ENCODE results near the gene FYN. TPM values are rescaled to one million over a fixed set of nuclear protein-coding genes. Genes with fewer than 3 reads are reported as not detected.
"Not testable (repeated sequence)": the region's sequence is repeated elsewhere in the genome, so short reads cannot be mapped to it uniquely, and the experiment has no call there.

The FYN gene
- total and polyA plus RNA-seq, 2 experiments from 2014 or later = 95.7 to 104 TPM

DNA sequence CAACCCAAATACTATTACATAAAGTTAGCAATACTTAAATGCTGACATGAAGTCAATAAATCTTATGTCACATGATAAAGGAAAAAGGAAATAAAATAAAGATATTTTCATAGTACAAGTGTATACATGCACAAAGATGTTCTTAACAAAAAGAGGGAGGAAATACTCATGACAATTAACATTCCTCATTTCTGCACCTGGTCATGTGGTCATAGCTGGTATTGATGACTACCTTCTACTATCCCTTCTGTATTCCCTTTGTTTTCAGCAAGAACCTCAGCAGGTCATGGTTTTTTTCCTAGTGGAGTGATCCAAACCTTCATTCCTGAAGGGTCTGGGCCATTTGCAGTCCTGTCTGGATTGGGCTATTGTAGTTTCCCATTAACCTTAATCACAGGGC is 43.5 kb upstream of the FYN start:
- Histone ChIP-seq H3K27me3 (no peaks in the 10 kb centered on the region), H3K9me3 (ENCODE audit: low read depth) (no peaks in the 10 kb centered on the region), H3K36me3 (no peaks in the 10 kb centered on the region), H3K4me1 (ENCODE audit: low read depth) (no peaks in the 10 kb centered on the region), H3K4me3 (no peak overlapping the region), H3K27ac (no peak overlapping the region)
- TF ChIP-seq, protein P1, sequence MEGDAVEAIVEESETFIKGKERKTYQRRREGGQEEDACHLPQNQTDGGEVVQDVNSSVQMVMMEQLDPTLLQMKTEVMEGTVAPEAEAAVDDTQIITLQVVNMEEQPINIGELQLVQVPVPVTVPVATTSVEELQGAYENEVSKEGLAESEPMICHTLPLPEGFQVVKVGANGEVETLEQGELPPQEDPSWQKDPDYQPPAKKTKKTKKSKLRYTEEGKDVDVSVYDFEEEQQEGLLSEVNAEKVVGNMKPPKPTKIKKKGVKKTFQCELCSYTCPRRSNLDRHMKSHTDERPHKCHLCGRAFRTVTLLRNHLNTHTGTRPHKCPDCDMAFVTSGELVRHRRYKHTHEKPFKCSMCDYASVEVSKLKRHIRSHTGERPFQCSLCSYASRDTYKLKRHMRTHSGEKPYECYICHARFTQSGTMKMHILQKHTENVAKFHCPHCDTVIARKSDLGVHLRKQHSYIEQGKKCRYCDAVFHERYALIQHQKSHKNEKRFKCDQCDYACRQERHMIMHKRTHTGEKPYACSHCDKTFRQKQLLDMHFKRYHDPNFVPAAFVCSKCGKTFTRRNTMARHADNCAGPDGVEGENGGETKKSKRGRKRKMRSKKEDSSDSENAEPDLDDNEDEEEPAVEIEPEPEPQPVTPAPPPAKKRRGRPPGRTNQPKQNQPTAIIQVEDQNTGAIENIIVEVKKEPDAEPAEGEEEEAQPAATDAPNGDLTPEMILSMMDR (IDR thresholded peaks at IDR 0.05; ENCODE audit: low read depth, low read length) = no peak
- no peak for DNase-seq (ENCODE audit: low read depth in 1 of 2, low spot score in 1 of 2)

DNA sequence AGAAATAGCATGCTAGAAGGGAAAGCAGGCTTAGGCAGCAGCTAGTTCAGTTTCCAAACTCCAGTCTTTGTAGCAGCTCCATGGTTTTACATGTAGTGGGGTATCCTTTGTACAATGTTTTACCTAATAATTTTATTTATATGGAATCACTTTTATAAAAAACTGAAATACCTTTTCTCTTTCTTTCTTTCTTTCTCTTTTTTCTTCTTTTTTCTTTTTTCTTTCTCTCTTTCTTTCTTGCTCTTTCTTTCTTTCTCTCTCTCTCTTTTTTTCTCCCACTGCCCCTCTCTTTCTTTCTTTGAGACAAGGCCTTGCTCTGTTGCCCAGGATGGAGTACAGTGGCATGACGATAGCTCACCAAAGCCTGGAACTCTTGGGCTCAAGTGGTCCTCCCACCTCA is 41.4 kb upstream of the FYN start:
- no peaks in the 10 kb centered on the region for H3K36me3 ChIP-seq
- H3K27me3 ChIP-seq = no peaks in the 10 kb centered on the region
- no peak for DNase-seq (ENCODE audit: low read depth in 1 of 2, low spot score in 1 of 2)
- H3K4me1 ChIP-seq (ENCODE audit: low read depth) = no peaks in the 10 kb centered on the region
- no peak overlapping the region for H3K4me3 ChIP-seq
- TF ChIP-seq, protein P1 (IDR thresholded peaks at IDR 0.05; ENCODE audit: low read depth, low read length) = no peak
- H3K9me3 ChIP-seq (ENCODE audit: low read depth) = no peaks in the 10 kb centered on the region
- H3K27ac ChIP-seq = no peak overlapping the region

DNA sequence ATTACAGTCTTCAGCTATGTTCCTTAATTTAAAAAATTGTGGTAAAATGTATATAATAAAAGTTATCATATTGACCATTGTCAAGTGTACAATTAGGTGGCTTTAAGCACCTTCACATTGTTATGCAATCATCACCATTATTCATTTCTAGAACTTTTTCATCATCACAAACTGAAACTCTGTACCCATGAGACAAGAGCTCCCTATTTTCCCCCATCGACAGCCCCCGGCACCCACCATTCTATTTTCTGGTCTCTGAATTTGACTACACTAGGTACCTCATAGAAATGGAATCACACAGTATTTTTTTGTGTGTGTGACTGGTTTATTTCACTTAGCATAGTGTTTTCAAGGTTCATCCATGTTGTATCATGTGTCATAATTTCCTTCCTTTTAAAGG is 39.7 kb upstream of the FYN start:
- no peaks in the 10 kb centered on the region for H3K27me3 ChIP-seq
- TF ChIP-seq, protein P1 (IDR thresholded peaks at IDR 0.05; ENCODE audit: low read depth, low read length) = no peak
- no peak overlapping the region for H3K4me3 ChIP-seq
- no peaks in the 10 kb centered on the region for H3K36me3 ChIP-seq
- no peaks in the 10 kb centered on the region for H3K4me1 ChIP-seq (ENCODE audit: low read depth)
- H3K9me3 ChIP-seq (ENCODE audit: low read depth) = no peaks in the 10 kb centered on the region
- no peak overlapping the region for H3K27ac ChIP-seq
- no peak for DNase-seq (ENCODE audit: low read depth in 1 of 2, low spot score in 1 of 2)

DNA sequence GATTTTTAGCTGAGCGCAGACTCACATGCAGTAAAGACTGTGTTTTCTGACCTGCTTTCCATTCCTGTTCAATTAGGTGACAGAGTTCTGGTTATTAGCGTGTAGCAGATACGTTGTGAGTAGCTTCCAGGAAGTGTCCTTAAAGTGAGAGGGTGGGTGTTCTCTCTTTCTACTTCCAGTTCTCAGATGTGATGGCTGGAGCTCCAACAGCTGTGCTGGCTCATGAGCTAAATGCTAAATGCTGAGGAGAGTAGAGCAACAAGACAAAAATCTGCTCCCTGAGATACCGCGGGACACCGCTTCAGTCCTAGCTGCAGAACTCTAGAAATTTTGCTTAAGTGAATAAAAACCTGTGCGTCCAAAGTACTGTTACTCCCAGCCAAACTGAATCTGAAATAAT is 38.2 kb upstream of the FYN start:
- TF ChIP-seq, protein P1 (IDR thresholded peaks at IDR 0.05; ENCODE audit: low read depth, low read length) = no peak
- Histone ChIP-seq H3K36me3 (no peaks in the 10 kb centered on the region), H3K4me3 (no peak overlapping the region), H3K4me1 (ENCODE audit: low read depth) (no peaks in the 10 kb centered on the region), H3K9me3 (ENCODE audit: low read depth) (no peaks in the 10 kb centered on the region), H3K27me3 (no peaks in the 10 kb centered on the region), H3K27ac (no peak overlapping the region)
- no peak for DNase-seq (ENCODE audit: low read depth in 1 of 2, low spot score in 1 of 2)

DNA sequence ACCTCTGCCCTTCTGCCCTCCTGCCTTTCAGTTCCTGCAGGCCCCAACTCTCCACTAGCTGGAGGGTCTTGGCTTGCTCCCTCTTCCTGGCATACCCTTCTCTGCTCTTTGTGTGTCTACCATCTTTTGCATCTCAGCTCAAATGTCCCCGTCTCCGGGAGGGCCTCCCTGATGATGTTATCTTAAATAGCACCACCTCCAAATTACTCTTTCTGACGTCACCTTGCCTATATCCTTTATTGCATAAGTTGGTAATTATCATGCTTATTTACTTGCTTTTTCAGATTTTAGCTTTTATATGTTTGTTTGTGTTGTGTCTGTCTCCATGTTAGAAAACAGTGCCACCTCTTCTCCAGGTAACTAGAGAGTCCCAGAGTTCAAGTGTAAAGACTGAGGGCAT is 36.0 kb upstream of the FYN start:
- Histone ChIP-seq H3K27ac (no peak overlapping the region), H3K27me3 (no peaks in the 10 kb centered on the region), H3K4me1 (ENCODE audit: low read depth) (no peaks in the 10 kb centered on the region), H3K4me3 (no peak overlapping the region), H3K36me3 (no peaks in the 10 kb centered on the region), H3K9me3 (ENCODE audit: low read depth) (no peaks in the 10 kb centered on the region)
- no peak for DNase-seq (ENCODE audit: low read depth in 1 of 2, low spot score in 1 of 2)
- TF ChIP-seq, protein P1 (IDR thresholded peaks at IDR 0.05; ENCODE audit: low read depth, low read length) = no peak

DNA sequence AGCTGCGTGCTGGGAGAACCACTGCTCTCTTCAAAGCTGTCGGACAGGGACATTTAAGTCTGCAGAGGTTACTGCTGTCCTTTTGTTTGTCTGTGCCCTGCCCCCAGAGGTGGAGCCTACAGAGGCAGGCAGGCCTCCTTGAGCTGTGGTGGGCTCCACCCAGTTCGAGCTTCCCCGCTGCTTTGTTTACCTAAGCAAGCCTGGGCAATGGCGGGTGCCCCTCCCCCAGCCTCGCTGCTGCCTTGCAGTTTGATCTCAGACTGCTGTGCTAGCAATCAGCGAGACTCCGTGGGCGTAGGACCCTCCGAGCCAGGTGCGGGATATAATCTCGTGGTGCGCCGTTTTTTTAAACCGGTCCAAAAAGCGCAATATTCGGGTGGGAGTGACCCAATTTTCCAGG is 35.1 kb upstream of the FYN start:
- not testable (repeated sequence) for H3K4me1 ChIP-seq (ENCODE audit: low read depth); H3K27ac ChIP-seq; H3K4me3 ChIP-seq; H3K27me3 ChIP-seq; DNase-seq (ENCODE audit: low read depth in 1 of 2, low spot score in 1 of 2); H3K36me3 ChIP-seq; H3K9me3 ChIP-seq (ENCODE audit: low read depth)

Data from cardiac muscle cell (in vitro differentiated cells and primary cell).